ENCODE measurements around the gene RIN3.

DNA sequence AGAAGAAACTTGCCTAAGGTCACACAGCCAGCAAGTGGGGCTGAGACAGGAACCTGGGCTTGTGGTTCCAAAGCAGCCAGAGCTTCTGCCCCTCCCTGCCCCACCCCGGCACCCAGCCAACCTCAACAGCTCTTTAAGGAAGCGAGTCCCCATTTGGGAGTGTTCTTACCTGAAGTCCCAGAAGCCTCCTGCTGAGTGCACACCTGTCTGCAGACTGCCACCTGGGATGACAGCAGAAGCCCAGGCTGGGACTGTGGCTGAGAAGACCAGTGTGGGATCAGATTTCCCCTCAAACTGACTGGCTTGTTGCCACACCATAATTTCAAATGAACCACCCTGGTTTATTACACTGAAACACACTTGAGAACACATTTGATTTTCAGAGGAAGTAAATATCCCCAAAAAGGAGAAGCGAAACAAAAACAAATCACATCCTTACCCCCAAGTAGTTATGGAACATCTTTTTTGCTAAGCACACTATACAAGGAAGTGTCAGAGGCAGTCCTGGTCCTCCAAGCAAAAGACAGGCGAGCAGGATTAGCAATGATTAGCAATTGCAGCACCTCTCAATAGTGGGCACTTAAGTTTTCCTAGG is 6.3 kb upstream of the RIN3 start:
- TF ChIP-seq, protein P1, sequence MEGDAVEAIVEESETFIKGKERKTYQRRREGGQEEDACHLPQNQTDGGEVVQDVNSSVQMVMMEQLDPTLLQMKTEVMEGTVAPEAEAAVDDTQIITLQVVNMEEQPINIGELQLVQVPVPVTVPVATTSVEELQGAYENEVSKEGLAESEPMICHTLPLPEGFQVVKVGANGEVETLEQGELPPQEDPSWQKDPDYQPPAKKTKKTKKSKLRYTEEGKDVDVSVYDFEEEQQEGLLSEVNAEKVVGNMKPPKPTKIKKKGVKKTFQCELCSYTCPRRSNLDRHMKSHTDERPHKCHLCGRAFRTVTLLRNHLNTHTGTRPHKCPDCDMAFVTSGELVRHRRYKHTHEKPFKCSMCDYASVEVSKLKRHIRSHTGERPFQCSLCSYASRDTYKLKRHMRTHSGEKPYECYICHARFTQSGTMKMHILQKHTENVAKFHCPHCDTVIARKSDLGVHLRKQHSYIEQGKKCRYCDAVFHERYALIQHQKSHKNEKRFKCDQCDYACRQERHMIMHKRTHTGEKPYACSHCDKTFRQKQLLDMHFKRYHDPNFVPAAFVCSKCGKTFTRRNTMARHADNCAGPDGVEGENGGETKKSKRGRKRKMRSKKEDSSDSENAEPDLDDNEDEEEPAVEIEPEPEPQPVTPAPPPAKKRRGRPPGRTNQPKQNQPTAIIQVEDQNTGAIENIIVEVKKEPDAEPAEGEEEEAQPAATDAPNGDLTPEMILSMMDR (IDR thresholded peaks at IDR 0.05) = no peak
- no peak for TF ChIP-seq EZH2 (IDR thresholded peaks at IDR 0.05)

Measured in neural progenitor cell (in vitro differentiated cells).